GM13977 (cell line): Measurements from ENCODE around the gene ZSCAN1.

Experiments used
- DNase-seq: peaks from one replicate; pipeline ENCODE4 v3.0.0; 2012; ENCODE audit warnings: low spot score
- CTCF ChIP-seq: IDR thresholded peaks from 2 replicates; pipeline ENCODE4 v1.5.1; 2012; ENCODE audit warnings: mild to moderate bottlenecking, control low read depth; ENCODE audit not compliant: insufficient read depth; ENCODE audit errors: extremely low read depth, missing control alignments
- in situ Hi-C: fragments of 300-500 bp; cut with MboI; formaldehyde crosslinking; loops from one replicate; pipeline ENCODE4 v1.12.0; 2022; ENCODE audit warnings: low sequenced_read_pairs, low pct_unique_long_range_greater_than_20kb, mixed read lengths, inconsistent platforms; ENCODE audit not compliant: unreplicated experiment

ZSCAN1 gene

GRCh38 chr19:58038688-58039204 lies 4.9 kb downstream of the ZSCAN1 start:
- in situ Hi-C loops: no loop called here
- no peak for TF ChIP-seq CTCF
- no peak for DNase-seq

GRCh38 chr19:58040751-58041525 lies 7.1 kb downstream of the ZSCAN1 start:
- in situ Hi-C loops: no loop called here
- DNase-seq: no peak
- no peak for TF ChIP-seq CTCF

- DNase-seq: no peak
- in situ Hi-C loops: no loop called here
- no peak for TF ChIP-seq CTCF
These were observed 8.9 kb downstream of the ZSCAN1 start for GRCh38 chr19:58042495-58043340.

- DNase-seq: no peak
- no peak for TF ChIP-seq CTCF
- in situ Hi-C loops: no loop called here
These were observed 10.6 kb downstream of the ZSCAN1 start for GRCh38 chr19:58044391-58044790.

- in situ Hi-C loops: no loop called here
- no peak for DNase-seq
- TF ChIP-seq CTCF: no peak
These were observed 11.1 kb downstream of the ZSCAN1 start for GRCh38 chr19:58044886-58045285.

- TF ChIP-seq CTCF: no peak
These were observed 11.7 kb downstream of the ZSCAN1 start for GRCh38 chr19:58045411-58046050.

More at GRCh38 chr19:58045411-58046050, 11.7 kb downstream of the ZSCAN1 start:
- no peak for DNase-seq
- in situ Hi-C loops: no loop called here
